Effector memory CD4-positive, alpha-beta T cell (primary cell): ENCODE measurements around the gene SNIP1.

Experiments used
- DNase-seq, 3 donors: peaks; one replicate each; pipeline ENCODE4 v3.0.0-alpha.2; 2020
- H3K27ac ChIP-seq: 2 replicates; pipeline ENCODE4 v1.7.0; 2013; ENCODE audit warnings: mild to moderate bottlenecking, low read length, moderate library complexity; ENCODE audit not compliant: insufficient read depth, poor library complexity, severe bottlenecking
- H3K27me3 ChIP-seq: replicated peaks from 2 replicates; pipeline ENCODE4 v1.7.0; 2013; ENCODE audit warnings: mild to moderate bottlenecking, low read length; ENCODE audit not compliant: insufficient read depth, control insufficient read depth, poor library complexity, severe bottlenecking
- H3K36me3 ChIP-seq: 2 replicates; pipeline ENCODE4 v1.7.0; 2013; ENCODE audit warnings: mild to moderate bottlenecking, low read length, moderate library complexity; ENCODE audit not compliant: control insufficient read depth, insufficient read depth
- H3K4me1 ChIP-seq: 2 replicates; pipeline ENCODE4 v1.7.0; 2013; ENCODE audit warnings: low read length, mild to moderate bottlenecking; ENCODE audit not compliant: control insufficient read depth, insufficient read depth, poor library complexity, severe bottlenecking
- H3K4me3 ChIP-seq: 2 replicates; pipeline ENCODE4 v1.7.0; 2013; ENCODE audit warnings: low read length, low read depth, mild to moderate bottlenecking; ENCODE audit not compliant: insufficient read depth, poor library complexity, severe bottlenecking
- H3K9me3 ChIP-seq: 2 replicates; pipeline ENCODE4 v1.7.0; 2013; ENCODE audit warnings: mild to moderate bottlenecking, low read length, moderate library complexity; ENCODE audit not compliant: control insufficient read depth

SNIP1 gene

GRCh38 chr1:37493336-37494098, 60.6 kb downstream of the SNIP1 start:
- Histone ChIP-seq H3K36me3 (peaks cover 54% of the 10 kb centered on the region), H3K27me3 (no peaks in the 10 kb centered on the region), H3K9me3 (no peaks in the 10 kb centered on the region), H3K4me1 (no peaks in the 10 kb centered on the region), H3K27ac (no peak overlapping the region), H3K4me3 (no peak overlapping the region)
- DNase-seq: no peak

- H3K9me3 ChIP-seq: no peaks in the 10 kb centered on the region
- peaks cover 7% of the 10 kb centered on the region for H3K4me1 ChIP-seq
- no peaks in the 10 kb centered on the region for H3K27me3 ChIP-seq
- peaks cover 57% of the 10 kb centered on the region for H3K36me3 ChIP-seq
- DNase-seq: no peak
- no peak overlapping the region for H3K27ac ChIP-seq
- no peak overlapping the region for H3K4me3 ChIP-seq
Observed at GRCh38 chr1:37487619-37487984, 66.5 kb downstream of the SNIP1 start.

- no peak overlapping the region for H3K4me3 ChIP-seq
- peaks cover 7% of the 10 kb centered on the region for H3K4me1 ChIP-seq
- H3K9me3 ChIP-seq: no peaks in the 10 kb centered on the region
- DNase-seq: peak; percentile 56 to 70 (median 57)
- H3K27me3 ChIP-seq: no peaks in the 10 kb centered on the region
- peaks cover 63% of the 10 kb centered on the region for H3K36me3 ChIP-seq
- peak overlapping the region; percentile 36 for H3K27ac ChIP-seq
Observed at GRCh38 chr1:37486680-37487618, 67.1 kb downstream of the SNIP1 start.

DNA sequence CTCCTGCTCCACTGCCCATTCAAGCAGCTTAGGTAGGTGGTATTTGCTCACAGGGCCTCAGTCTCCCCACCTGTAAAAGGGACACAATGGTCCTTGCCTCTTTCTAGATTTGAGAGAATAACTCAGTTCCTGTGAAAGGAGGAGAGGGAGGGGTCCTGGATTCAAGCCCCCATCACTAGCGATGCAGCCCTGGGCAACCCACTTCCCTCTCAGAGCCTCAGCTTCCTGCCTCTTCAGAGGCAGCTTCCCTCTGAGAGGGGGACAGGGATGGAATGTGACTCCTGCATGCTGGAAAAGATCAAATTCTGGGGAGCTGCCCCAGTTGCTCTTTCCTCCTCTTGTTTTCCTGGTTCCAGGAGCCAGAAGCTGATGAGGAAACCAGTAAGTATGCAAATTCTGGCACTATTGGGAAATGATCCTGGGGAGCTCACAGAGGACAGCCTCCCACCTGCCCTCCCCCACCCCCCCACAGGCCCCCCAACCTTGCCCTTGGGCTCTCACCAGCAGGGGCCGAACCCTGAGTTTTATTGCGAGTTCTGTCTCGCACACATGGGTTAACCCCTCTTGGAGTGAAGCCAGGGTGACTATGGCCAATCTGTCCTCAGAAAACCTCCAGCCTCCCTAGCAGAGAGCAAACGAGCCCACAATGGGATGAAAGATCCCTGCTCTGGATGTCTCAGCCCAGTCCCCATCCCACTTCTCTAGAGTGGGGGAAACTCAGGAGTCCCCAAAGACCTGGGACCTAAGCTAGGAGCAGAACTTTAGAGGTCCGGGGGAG, 68.0 kb downstream of the SNIP1 start:
- H3K27me3 ChIP-seq: no peaks in the 10 kb centered on the region
- peaks cover 67% of the 10 kb centered on the region for H3K36me3 ChIP-seq
- H3K4me1 ChIP-seq: peaks cover 8% of the 10 kb centered on the region
- H3K9me3 ChIP-seq: no peaks in the 10 kb centered on the region
- DNase-seq: no peak
- H3K27ac ChIP-seq: peak overlapping the region; percentile 36
- no peak overlapping the region for H3K4me3 ChIP-seq
